Stimulated activated CD8-positive, alpha-beta memory T cell treated with anti-CD3 and anti-CD28 coated beads, Interleukin-4, amount 100 ng/mL, for 1 hour (primary cell): Measurements from ENCODE around the gene CLRN2.
"Not testable (repeated sequence)": the region's sequence is repeated elsewhere in the genome, so short reads cannot be mapped to it uniquely, and the experiment has no call there.

Source experiments
- DNase-seq, 2 donors: peaks; one replicate each; pipeline ENCODE4 v3.0.0-alpha.2; 2020; ENCODE audit warnings: low read depth in 2 of 2, low spot score in 1 of 2

Gene CLRN2

DNA sequence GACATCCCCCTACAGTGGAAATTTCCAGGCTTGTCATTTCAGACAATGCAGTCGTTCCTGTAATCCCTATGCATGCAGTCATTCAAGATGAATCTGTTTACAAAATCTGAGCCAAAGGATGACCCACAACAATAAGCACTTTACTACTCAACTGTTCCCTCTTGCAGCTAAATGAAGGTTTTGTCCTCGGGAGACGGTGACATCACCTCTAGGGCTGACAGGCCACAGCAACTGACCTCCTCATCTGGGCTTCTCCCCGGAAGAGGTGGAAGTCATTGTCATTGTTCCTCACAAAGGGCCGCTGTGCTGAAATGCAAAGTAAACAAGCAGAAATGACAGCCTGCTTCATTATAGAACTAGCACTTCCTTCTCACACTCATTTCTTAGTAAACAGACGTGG lies 29.2 kb downstream of the CLRN2 start:
- DNase-seq: no peak

DNA sequence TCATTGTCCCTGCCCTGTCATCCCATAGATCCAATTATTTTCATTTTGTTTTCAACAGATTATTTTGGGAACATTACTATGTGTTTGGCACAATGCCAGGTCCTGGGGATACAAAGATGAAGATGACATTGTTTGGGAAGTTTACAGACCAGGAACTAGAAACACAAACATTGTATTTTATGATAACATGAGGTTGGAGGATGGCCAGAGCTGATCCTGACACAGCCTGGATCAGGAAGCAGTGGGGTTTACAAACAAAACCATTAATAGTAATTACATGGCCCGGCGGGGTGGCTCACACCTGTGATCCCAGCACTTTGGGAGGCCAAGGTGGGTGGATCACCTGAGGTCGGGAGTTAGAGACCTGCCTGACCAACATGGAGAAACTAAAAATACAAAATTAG lies 29.9 kb downstream of the CLRN2 start:
- DNase-seq: no peak

DNA sequence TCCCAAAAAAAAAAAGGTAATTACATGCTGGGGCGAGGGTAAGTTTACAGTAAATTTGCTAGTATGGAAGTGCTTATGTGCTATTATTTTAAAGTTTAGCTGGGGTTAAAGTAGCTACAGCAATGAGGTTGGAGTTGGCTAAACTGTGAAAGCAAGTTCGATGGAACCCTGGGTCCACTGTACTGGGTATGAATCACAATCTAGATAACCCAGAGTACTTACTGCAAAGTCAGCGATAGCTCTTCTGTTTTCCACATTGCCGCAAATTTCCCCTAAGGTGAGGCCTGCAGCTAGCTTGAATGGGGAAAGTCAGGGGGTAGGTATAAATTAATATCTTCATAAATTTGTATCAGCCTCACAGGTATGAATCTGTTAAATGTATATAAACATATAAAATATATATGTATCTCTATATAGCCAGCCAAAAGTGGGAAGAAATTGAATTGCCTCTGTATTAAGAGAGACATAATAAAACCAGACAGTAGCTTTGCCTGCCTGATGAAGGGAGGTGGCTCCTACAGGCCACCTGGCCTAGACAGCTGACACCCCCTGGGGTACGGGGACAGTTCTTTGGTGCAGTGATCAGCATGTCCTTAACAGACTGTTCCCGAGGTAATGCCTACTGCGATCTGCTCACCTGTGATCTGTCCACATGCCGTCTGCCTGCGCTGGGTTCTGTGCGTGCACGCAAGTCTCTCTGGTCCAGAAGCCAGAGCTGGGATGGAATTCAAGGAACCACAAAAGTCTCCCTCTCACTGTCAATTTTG lies 30.6 kb downstream of the CLRN2 start:
- DNase-seq: no peak

DNA sequence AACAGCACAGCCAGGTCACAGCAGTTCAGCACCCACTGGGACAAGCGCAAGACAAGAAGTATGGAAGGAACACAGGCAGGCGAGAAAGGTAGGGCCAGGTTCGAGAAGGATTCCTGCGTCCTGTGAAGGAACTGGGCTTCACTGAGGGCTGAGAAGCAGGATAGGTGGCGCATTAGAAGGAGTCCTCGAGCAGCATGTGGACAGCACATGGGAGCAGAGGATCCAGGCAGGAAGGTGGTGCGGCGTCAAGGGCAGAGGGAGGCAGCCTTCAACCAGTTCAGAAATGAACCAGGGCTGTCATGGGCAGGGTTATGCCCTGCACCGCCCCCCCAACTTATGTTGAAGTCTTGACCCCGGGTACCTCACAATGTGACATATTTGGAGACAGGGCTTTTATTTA lies 31.3 kb downstream of the CLRN2 start:
- DNase-seq: no peak

DNA sequence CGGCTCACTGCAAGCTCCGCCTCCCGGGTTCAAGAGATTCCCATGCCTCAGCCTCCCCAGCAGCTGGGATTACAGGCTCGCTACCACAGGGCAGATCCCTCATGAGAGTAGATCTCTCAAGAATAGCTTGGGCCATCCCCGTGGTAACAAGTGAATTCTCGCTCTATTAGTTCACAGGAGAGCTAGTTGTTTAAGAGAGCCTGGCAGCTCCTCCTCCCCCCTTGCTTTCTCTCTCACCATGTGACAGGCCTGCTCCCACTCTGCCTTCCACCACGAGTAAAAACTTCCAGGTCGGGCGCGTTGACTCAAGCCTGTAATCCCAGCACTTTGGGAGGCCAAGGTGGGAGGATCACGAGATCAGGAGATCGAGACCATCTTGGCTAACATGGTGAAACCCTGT lies 31.7 kb downstream of the CLRN2 start:
- DNase-seq: no peak

DNA sequence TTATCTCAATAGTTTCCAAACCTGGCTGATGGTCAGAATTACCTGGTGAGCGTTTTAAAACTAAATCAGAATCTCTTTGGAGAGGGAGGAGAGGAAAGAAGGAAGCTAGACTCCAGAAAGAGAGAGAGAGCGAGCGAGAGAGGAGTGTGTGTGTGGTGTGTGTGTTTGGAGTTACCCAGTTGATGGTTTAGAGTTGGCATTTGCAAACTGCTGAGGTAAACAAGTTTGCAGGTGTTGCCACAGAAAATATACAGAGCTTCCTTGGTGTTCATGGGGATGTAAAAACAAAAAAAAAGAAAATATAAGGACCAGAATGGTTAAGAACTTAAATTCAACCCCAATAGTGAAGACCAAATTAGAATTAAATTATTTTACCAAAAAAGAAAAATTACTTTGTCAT lies 35.6 kb downstream of the CLRN2 start:
- DNase-seq: no peak

DNA sequence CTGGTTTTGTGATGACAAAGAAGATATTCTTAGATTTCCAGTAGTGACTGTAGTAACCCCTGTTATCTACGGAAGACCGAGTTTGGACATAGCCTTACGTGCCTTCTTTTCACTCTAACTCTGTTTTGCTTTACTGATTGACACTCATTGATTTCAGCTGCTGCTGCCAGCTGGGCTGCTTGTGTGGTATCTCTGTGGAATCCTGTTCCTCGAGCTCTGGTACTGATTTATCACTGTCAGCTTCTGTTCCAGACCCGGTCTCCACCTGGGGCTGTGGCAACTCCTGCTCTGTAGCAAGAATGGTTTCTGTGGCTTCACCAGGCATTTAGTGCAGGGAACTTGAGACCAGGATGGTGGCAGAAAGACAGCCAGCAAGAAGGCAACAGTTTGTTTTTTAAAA lies 37.5 kb downstream of the CLRN2 start:
- DNase-seq: no peak

DNA sequence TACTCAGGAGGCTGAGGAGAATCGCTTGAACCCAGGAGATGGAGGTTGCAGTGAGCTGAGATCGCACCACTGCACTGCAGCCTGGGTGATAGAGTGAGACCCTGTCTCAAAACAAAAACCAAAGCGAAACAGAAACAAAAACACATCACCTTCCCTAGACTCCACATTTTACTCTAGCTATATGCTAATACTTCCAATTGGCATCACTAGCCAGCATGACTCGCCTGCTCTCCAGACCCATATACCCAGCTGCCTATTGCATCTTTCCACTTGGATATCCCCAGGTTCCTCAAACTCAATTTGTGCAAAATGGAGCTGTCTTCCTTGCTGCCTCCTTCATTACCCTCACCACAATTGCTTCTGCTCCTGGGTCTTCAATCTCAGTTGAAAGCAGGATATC lies 39.6 kb downstream of the CLRN2 start:
- DNase-seq: no peak

DNA sequence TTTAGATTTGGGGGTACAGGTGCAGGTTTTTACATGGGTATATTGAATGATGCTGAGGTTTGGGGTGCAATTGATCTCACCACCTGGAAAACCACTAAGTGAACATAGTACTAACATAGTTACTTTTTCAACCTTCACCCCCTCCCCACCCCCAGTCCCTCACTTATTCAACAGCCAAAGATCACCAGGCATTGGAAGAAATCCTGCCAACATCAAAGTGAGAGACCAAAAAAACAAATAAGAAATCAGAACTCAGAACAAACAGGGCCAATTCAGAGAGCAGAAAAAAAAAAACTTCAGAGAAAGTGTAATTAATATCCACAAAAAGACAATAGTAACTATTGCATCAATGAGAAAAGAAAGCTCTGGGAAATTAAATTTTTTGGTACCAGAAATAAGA lies 41.5 kb downstream of the CLRN2 start:
- DNase-seq: no peak

DNA sequence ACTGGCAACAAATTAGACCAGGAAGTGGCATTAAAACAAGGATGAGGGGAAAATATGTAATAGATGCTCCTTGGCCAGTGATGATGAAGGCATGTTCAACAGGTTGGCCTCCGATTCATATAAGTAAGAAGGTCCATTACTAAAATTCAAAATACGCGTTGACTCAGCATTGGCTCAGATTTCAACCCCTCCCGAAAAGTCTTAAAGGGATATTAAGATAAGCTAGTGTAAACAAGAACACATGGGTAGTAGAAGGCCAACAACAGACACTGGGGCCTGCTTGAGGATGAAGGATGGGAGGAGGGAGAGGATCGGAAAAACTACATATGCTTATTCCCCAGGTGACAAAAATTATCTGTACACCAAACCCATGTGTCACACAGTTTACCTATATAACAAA lies 42.9 kb downstream of the CLRN2 start:
- DNase-seq: no peak

DNA sequence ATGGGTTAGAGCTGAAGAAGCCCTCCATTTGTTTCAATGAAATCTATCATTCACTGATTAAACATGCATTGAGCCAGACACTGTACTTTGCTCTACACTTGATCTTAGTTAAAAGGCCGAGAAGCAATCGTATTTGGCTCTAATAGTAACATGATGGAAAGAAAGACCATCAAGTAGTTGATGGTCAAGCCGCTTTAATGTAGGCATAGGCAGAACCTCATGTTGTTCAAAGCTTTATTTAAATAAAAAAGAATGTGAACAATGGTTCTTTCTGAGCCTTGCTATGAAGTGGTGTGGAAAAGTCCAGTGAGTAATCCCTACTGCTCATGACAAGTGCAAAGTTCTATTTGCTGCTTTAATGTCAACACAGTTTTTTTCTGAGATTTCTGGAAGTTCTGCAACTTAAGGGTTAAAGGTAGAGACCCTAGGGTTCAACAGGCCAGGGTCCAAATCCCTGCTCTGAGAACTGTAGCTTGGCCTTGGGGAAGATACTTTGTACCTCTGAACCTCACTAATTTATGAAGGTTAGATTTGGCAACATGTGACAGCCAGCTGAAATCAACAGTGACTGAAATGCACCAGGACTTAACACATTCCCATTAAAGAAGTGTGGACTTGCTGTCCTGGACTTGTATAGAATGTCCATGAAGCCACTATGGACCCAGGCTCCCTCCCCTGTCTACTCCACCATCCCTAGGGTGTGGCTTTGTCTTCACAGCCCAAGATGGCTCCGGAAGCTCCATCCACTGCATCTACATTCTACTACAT lies 44.2 kb downstream of the CLRN2 start:
- no peak for DNase-seq

DNA sequence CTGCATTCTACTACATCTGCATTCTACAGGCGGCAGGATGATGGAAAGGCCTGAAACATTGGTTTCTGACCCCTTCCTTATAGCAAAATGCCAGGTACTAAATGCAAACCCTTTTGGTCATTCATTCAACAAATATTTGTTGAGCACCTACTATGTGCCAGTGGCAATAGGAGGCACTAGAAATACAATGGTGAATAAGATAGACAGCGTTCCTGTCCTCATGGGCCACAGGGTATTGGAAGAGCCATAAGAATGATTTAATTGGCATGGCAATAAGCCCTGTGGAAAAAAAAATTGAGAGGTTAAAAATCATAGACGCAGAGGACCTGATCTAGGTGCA lies 44.7 kb downstream of the CLRN2 start:
- DNase-seq: no peak

DNA sequence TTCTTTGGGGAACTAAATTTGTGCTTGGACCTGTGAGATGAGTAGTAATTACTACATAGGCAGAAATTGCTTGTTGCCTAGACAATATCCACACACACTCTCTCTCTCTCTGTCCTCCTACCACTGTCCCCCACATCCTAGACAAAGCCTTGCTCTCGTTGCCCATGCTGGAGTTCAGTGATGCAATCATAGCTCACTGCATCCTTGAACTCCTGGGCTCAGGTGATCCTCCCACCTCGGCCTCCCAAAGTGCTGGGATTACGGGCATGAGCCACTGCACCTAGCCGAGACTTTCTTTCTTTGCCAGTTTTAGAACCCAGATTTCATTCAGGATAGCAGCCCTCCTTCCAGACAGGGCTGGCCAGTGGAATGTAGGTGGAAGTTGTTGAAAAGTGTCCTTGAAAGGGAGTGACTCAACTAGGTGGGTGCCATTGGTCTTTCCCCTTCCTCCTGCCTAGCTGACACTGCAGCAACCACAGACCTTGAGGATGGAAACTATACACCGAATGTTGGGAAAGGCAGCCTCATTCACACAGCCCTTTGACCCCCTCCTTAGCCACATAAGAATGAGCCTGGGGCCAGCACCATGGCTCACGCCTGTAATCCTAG lies 45.2 kb downstream of the CLRN2 start:
- no peak for DNase-seq

DNA sequence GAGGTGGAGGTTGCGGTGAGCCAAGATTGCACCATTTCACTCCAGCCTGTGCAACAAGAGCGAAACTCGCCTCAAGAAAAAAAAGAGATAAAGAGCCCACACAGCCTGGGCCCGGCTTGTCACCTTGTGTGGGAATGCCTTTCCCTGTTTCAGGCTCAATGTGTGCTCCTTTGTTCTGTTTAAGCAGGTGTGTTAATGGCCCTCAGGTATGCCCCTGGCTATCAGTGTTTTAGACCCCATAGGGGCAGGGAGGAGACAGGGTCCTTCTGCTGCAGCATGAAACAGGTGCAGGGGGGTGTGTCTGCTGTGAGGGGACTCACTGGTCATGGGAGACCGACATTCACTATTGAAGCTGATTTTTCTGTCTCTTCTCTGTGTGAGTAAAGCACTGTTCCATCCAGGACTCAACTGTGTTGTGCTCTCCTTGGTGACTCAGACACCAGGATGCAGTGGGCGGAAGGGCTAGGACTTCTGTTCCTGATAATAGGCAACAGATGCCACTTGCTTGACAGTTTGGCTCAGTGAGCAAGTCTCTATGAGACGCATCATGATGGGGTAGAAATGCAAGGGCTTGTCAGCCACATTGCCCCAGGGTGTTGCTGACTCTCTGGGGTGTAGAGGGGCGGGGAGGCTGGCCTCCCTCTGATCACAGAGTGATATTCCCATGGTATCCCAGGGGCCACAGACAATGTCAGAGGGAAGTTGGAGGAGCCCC lies 46.4 kb downstream of the CLRN2 start:
- DNase-seq: no peak

DNA sequence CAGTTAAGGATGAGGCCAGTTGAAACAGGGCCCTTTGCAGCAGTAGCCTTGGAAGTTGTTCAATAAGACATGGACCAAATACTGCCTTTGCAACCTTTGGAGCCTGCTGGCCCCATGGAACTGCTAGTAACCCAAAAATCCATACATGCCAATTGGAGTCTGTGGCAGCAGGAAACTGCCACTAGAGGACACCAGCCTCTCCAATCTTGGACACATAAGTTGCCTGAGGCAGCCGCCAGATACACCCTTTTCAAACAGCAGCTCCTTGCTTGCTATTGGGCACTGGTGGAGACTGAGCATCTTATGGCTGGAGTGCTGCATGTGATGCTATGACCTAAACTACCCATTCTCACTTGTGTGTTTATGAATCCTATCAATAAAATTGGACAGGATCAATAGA lies 47.2 kb downstream of the CLRN2 start:
- DNase-seq: no peak

DNA sequence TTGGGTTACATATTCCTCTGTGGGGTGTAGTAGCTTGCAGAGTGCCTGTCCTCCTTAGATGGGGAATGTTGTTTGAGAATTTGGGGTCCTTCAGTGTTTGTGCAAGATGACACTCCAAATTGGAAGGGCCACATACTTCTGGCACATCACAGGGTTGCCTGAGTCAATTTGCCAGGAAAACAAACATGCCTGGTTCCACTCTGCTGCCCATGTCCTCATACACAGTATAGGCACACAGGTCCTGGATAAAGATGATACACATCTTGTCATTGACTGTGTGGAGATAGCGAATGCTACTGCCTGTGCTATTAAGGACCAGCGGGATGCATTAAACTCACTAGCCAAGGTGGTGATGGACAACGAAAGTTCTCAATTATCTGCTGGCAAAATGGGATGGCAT lies 50.9 kb downstream of the CLRN2 start:
- DNase-seq: no peak

DNA sequence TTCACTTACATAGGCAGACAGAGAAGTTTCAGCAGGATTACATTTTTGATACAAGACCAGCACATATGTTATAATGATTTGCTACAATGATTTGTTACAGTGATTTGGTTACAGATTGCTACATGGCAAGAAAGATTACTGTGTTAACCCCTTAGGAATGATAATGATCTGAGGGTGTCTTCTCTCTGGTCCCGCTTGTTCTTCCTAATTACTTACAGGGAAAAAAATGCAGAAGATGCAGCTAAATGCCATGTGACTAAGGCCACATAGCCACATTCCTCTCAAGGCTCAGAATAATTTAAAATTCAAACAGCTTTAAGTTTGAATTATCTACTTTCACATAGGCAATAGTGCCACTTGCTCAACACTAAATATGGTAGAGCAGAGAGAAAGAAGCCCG lies 52.3 kb downstream of the CLRN2 start:
- DNase-seq: no peak

DNA sequence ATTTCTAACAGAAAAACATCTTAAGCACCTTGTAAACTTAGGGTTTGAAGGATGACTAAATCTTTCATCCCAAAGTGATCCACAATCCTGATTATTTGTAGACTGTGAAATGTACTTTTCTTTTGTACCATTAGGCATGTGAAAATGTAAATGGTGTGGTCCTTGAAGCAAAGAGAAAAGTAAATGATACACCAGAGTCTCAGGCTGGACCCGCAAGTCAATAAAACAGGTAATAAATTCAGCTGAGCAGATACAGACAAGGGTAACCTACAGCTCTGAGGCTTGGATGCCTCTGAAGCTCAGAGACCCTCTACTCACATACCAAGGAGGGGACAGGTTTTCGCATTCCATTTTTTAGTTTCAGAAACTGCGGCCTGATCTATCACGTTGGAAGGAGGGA lies 59.2 kb downstream of the CLRN2 start:
- DNase-seq: no peak

DNA sequence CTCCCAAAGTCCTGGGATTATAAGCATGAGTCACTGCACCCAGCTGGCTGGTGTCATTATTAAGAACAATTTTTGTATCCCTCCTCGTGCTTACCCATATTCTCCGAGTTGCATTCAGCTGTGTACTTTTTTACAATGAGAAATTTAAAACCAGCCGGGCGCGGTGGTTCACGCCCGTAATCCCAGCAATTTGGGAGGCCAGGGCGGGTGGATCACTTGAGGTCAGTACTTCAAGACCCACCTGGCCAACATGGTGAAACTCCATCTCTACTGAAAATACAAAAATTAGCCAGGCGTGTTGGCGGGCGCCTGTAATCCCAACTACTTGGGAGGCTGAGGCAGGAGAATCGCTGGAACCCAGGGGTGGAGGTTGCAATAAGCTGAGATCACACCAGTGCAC lies 60.2 kb downstream of the CLRN2 start:
- DNase-seq: not testable (repeated sequence)
